K562 (cell line): ENCODE data around the gene DTNBP1. TPM values are rescaled to one million over a fixed set of nuclear protein-coding genes. Genes with fewer than 3 reads are reported as not detected.
A peak's percentile ranks its signal among the peaks of the same experiment; 100 is the strongest.

ENCODE experiments used
- ATF7 ChIP-seq: fragments of 450-650 bp; IDR thresholded peaks from 2 replicates; pipeline ENCODE4 v1.7.1; 2014; ENCODE audit warnings: mild to moderate bottlenecking, moderate library complexity
- C11orf30 ChIP-seq: fragments of 450-650 bp; IDR thresholded peaks from 2 replicates; pipeline ENCODE4 v1.6.1; 2016; ENCODE audit warnings: low read depth, mild to moderate bottlenecking
- CEBPG ChIP-seq, 3 experiments: fragments of 200-800 bp in 1 of 3; sonication (Bioruptor generic) in 1 of 3; sonication (generic) in 1 of 3; formaldehyde crosslinking in 1 of 3; IDR thresholded peaks in 2 of 3; conservative IDR thresholded peaks in 1 of 3; 2 replicates each; pipeline versions ENCODE4 v1.6.1 to v1.8.0; 2016 to 2022; ENCODE audit warnings: missing compliant biosample characterization in 2 of 3, missing genetic modification characterization in 2 of 3, mild to moderate bottlenecking in 1 of 3, missing genetic modification reagents in 1 of 3
- CEBPZ ChIP-seq: fragments of 150-350 bp; IDR thresholded peaks from 2 replicates; pipeline ENCODE4 v1.6.1; 2014; ENCODE audit warnings: low read depth, mild to moderate bottlenecking, low read length, borderline replicate concordance
- CHD2 ChIP-seq: IDR thresholded peaks from 2 replicates; pipeline ENCODE4 v1.6.1; 2011; ENCODE audit warnings: low read depth, low read length
- IRF2 ChIP-seq: sonication (generic); formaldehyde crosslinking; IDR thresholded peaks from 2 replicates; pipeline ENCODE4 v1.8.1; 2022; ENCODE audit warnings: mild to moderate bottlenecking, missing genetic modification reagents
- NR2C2 ChIP-seq, 2 experiments: fragments of 200-800 bp in 1 of 2; sonication (Bioruptor generic) in 1 of 2; sonication (generic) in 1 of 2; formaldehyde crosslinking in 1 of 2; IDR thresholded peaks; 2 replicates each; pipeline versions ENCODE4 v1.6.1 to v1.8.0; 2016 to 2022; ENCODE audit warnings: mild to moderate bottlenecking in 1 of 2, missing compliant biosample characterization in 1 of 2, missing genetic modification characterization in 1 of 2, missing genetic modification reagents in 1 of 2
- TGIF2 ChIP-seq: sonication (generic); formaldehyde crosslinking; IDR thresholded peaks from 2 replicates; pipeline ENCODE4 v1.8.1; 2022; ENCODE audit warnings: mild to moderate bottlenecking, missing genetic modification reagents, moderate library complexity
- U2AF1 ChIP-seq: fragments of 200-400 bp; formaldehyde crosslinking; optimal IDR thresholded peaks from 2 replicates; pipeline ENCODE3; 2017; ENCODE audit warnings: mild to moderate bottlenecking, low read depth, low read length, moderate library complexity
- ZNF121 ChIP-seq: sonication (generic); formaldehyde crosslinking; conservative IDR thresholded peaks from 2 replicates; pipeline ENCODE4 v1.8.0; 2022; ENCODE audit warnings: missing genetic modification reagents
- ZNF436 ChIP-seq: fragments of 250-450, 450-650 bp; sonication (Bioruptor Pico); formaldehyde crosslinking; IDR thresholded peaks from 2 replicates; pipeline ENCODE4 v1.7.0; 2020; ENCODE audit warnings: mild to moderate bottlenecking
- ZNF584 ChIP-seq: fragments of 200-800 bp; sonication (Bioruptor generic); IDR thresholded peaks from 2 replicates; pipeline ENCODE4 v1.6.1; 2016; ENCODE audit warnings: low read depth, mild to moderate bottlenecking, missing genetic modification characterization, missing compliant biosample characterization
- ZNF766 ChIP-seq: fragments of 200-800 bp; sonication (Bioruptor generic); conservative IDR thresholded peaks from 2 replicates; pipeline ENCODE4 v1.6.1; 2016; ENCODE audit warnings: missing genetic modification characterization, missing compliant biosample characterization
- polyA plus RNA-seq, 8 experiments: library from polyadenylated mRNA; depleted of rRNA in 4 of 8; stranded (reverse) in 5 of 8; unstranded in 3 of 8; fragments of >200 nt; fragmentation: Nextera tagmentation in 2 of 8; fragmentation: Illumina TruSeq in 1 of 8; extraction: Ambion mirVana in 2 of 8; extraction: Trizol in 1 of 8; gene quantifications; 2 replicates each; pipeline versions ENCODE4 v1.2.1 to v1.2.3, GENCODE V29; 2011 to 2014; ENCODE audit warnings: inconsistent platforms in 1 of 8, missing spikeins in 1 of 8
- total RNA-seq, 7 experiments: library from RNA; depleted of rRNA in 6 of 7; stranded (reverse); fragments of >200 nt in 6 of 7; fragmentation: Illumina TruSeq in 2 of 7; extraction: Trizol in 2 of 7; gene quantifications; 2 replicates each; pipeline versions ENCODE4 v1.2.1 to v1.2.3, GENCODE V29; 2011 to 2021; ENCODE audit warnings: low replicate concordance in 1 of 7
- TF ChIP-seq, protein P1 (sequence below): fragments of 450-650 bp; formaldehyde crosslinking; IDR thresholded peaks from 2 replicates; pipeline ENCODE4 v1.4.0; 2022; ENCODE audit warnings: mild to moderate bottlenecking, moderate library complexity
- TF ChIP-seq, protein P2 (sequence below), 2 experiments: fragments of 250-450 bp in 1 of 2; fragments of 450-650 bp in 1 of 2; sonication (Bioruptor Pico) in 1 of 2; IDR thresholded peaks; 2 replicates each; pipeline versions ENCODE4 v1.6.1 to v1.8.0; 2016 to 2021; ENCODE audit warnings: mild to moderate bottlenecking in 2 of 2, moderate library complexity in 2 of 2, missing compliant biosample characterization in 1 of 2, missing genetic modification characterization in 1 of 2

DTNBP1 gene
- total and polyA plus RNA-seq, 9 of the 15 experiments (the other 6 are each of a cell fraction or from before 2014, with no cell fraction given): 16.7 to 54.5 (median 21.4) TPM

GRCh38 chr6:15575357-15576033 lies 87.3 kb downstream of the DTNBP1 start (continued):
- TF ChIP-seq ZNF584 (CRISPR knock-in tag) (peak; percentile 87), CEBPZ (no peak), ZNF121 (CRISPR knock-in tag) (no peak), ATF7 (peak; percentile 24; the same call in 1 of the 2 replicates), ZNF436 (no peak), IRF2 (CRISPR knock-in tag) (no peak), CHD2 (no peak), TGIF2 (no peak), C11orf30 (peak; percentile 49; the same call in 1 of the 2 replicates), U2AF1 (no peak), NR2C2 (CRISPR knock-in tag; IDR thresholded peaks at IDR 0.05) (no peak), NR2C2 (tag; IDR thresholded peaks at IDR 0.05) (peak; percentile 40), ZNF766 (peak; percentile 28; the same call in 1 of the 2 replicates), CEBPG (CRISPR knock-in tag; IDR thresholded peaks at IDR 0.05) (peak; percentile 94), CEBPG (tag; conservative IDR thresholded peaks at IDR 0.05 in 1 of 2, IDR thresholded peaks at IDR 0.05 in 1 of 2) (peak; percentile 22 to 91; a peak in 3 of 4 replicates)
- TF ChIP-seq, protein P1, sequence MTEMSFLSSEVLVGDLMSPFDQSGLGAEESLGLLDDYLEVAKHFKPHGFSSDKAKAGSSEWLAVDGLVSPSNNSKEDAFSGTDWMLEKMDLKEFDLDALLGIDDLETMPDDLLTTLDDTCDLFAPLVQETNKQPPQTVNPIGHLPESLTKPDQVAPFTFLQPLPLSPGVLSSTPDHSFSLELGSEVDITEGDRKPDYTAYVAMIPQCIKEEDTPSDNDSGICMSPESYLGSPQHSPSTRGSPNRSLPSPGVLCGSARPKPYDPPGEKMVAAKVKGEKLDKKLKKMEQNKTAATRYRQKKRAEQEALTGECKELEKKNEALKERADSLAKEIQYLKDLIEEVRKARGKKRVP (CRISPR knock-in tag): peak; percentile 88
- TF ChIP-seq, protein P2, sequence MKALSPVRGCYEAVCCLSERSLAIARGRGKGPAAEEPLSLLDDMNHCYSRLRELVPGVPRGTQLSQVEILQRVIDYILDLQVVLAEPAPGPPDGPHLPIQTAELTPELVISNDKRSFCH (CRISPR knock-in tag; IDR thresholded peaks at IDR 0.05): no peak
- TF ChIP-seq, protein P2 (tag; IDR thresholded peaks at IDR 0.05): peak; percentile 43; the same call in 1 of the 2 replicates
